ENCODE measurements around the gene ZNF827.

GRCh38 chr4:145863191-145863590 lies 75.4 kb downstream of the ZNF827 start:
- no peak for TF ChIP-seq CTCF (IDR thresholded peaks at IDR 0.05)
- no peak for TF ChIP-seq POLR2A (IDR thresholded peaks at IDR 0.05)

Data from gastroesophageal sphincter (tissue), 3 donors.